IMR-90 (cell line): ENCODE measurements around the gene PRLR. TPM values are rescaled to one million over a fixed set of nuclear protein-coding genes. Genes with fewer than 3 reads are reported as not detected.

Experiments
- ATAC-seq: fragments of 200-7000 bp; cut with Tn5 transposase; 2 replicates; pipeline ENCODE4 v1.9.1; 2020; ENCODE audit warnings: low read depth, mild to moderate bottlenecking, moderate library complexity
- BruUV-seq: library from RNA; stranded (reverse); fragments of 400-500 nt; replicated peaks from 2 replicates; lab custom pipeline; 2021; lab: Mats Ljungman, UMichigan
- CTCF ChIA-PET: fragments of 300-600 bp; formaldehyde crosslinking; extraction: SDS; loops from one replicate; lab custom pipeline; 2021; ENCODE audit warnings: antibody characterized with exemption; lab: Yijun Ruan, JAX
- POLR2A ChIA-PET: fragments of 300-600 bp; sonication (Branson Sonifier 250); formaldehyde crosslinking; loops from one replicate; lab custom pipeline; 2022; ENCODE audit warnings: antibody characterized with exemption; ENCODE audit not compliant: unreplicated experiment; lab: Charles Lee
- DNase-seq: peaks from one replicate; pipeline ENCODE4 v3.0.0; 2013
- H2AFZ ChIP-seq: replicated peaks from 2 replicates; pipeline ENCODE3; 2013; ENCODE audit warnings: low read length, mild to moderate bottlenecking; ENCODE audit not compliant: poor library complexity
- H2AK5ac ChIP-seq: 2 replicates; pipeline ENCODE4 v1.6.1; 2013; ENCODE audit warnings: low read depth, low read length, inconsistent platforms
- H2AK9ac ChIP-seq: replicated peaks from 2 replicates; pipeline ENCODE3; 2013; ENCODE audit warnings: mild to moderate bottlenecking, low read depth, low read length, moderate library complexity; ENCODE audit not compliant: poor library complexity
- H2BK120ac ChIP-seq: 2 replicates; pipeline ENCODE4 v1.6.1; 2013; ENCODE audit warnings: low read depth, low read length, inconsistent platforms
- H2BK15ac ChIP-seq: 3 replicates; pipeline ENCODE4 v1.6.1; 2013; ENCODE audit warnings: low read depth, low read length, inconsistent platforms
- H2BK20ac ChIP-seq: 2 replicates; pipeline ENCODE4 v1.6.1; 2013; ENCODE audit warnings: low read depth, mild to moderate bottlenecking, inconsistent platforms, low read length, moderate library complexity
- H2BK5ac ChIP-seq: 2 replicates; pipeline ENCODE4 v1.6.1; 2013; ENCODE audit warnings: mild to moderate bottlenecking, low read depth, low read length, inconsistent platforms; ENCODE audit not compliant: poor library complexity, severe bottlenecking
- H3K14ac ChIP-seq: replicated peaks from 2 replicates; pipeline ENCODE4 v1.6.1; 2013; ENCODE audit warnings: low read depth, low read length, inconsistent platforms
- H3K18ac ChIP-seq: 2 replicates; pipeline ENCODE4 v1.6.1; 2013; ENCODE audit warnings: low read depth, low read length, control low read depth
- H3K23ac ChIP-seq: 2 replicates; pipeline ENCODE4 v1.6.1; 2013; ENCODE audit warnings: low read depth, low read length, inconsistent platforms
- H3K27ac ChIP-seq: 2 replicates; pipeline ENCODE4 v1.5.1; 2013; ENCODE audit warnings: mild to moderate bottlenecking, control low read depth, low read length; ENCODE audit not compliant: insufficient read depth
- H3K27me3 ChIP-seq: 2 replicates; pipeline ENCODE4 v1.6.1; 2013; ENCODE audit warnings: low read length; ENCODE audit not compliant: control insufficient read depth, insufficient read depth
- H3K36me3 ChIP-seq: 2 replicates; pipeline ENCODE4 v1.6.1; 2013; ENCODE audit warnings: low read length, mixed read lengths; ENCODE audit not compliant: control insufficient read depth, insufficient read depth
- H3K4ac ChIP-seq: 2 replicates; pipeline ENCODE4 v1.6.1; 2013; ENCODE audit warnings: low read depth, low read length, inconsistent platforms
- H3K4me1 ChIP-seq: 2 replicates; pipeline ENCODE4 v1.6.1; 2013; ENCODE audit warnings: low read length, mixed read lengths; ENCODE audit not compliant: control insufficient read depth, insufficient read depth
- H3K4me2 ChIP-seq: 2 replicates; pipeline ENCODE4 v1.6.1; 2013; ENCODE audit warnings: low read depth, mild to moderate bottlenecking, control low read depth, low read length, moderate library complexity
- H3K4me3 ChIP-seq: 2 replicates; pipeline ENCODE4 v1.5.1; 2013; ENCODE audit warnings: low read depth, mild to moderate bottlenecking, control low read depth, low read length, moderate library complexity; ENCODE audit not compliant: insufficient read depth
- H3K56ac ChIP-seq: 2 replicates; pipeline ENCODE4 v1.6.1; 2013; ENCODE audit warnings: low read length, inconsistent platforms; ENCODE audit not compliant: insufficient read depth; ENCODE audit errors: extremely low read depth
- H3K79me1 ChIP-seq, 2 experiments: 2 replicates each; pipeline ENCODE4 v1.6.1; 2013; ENCODE audit warnings: low read length in 2 of 2, inconsistent platforms in 1 of 2, low read depth in 1 of 2
- H3K9ac ChIP-seq: 2 replicates; pipeline ENCODE4 v1.6.1; 2013; ENCODE audit warnings: low read depth, low read length, control low read depth
- H3K9me1 ChIP-seq: 2 replicates; pipeline ENCODE4 v1.6.1; 2013; ENCODE audit warnings: low read length, inconsistent platforms; ENCODE audit not compliant: insufficient read depth
- H3K9me3 ChIP-seq: 2 replicates; pipeline ENCODE4 v1.6.1; 2013; ENCODE audit warnings: low read length; ENCODE audit not compliant: control insufficient read depth, insufficient read depth
- H4K20me1 ChIP-seq: 2 replicates; pipeline ENCODE4 v1.6.1; 2013; ENCODE audit warnings: low read length, inconsistent platforms; ENCODE audit not compliant: insufficient read depth
- H4K5ac ChIP-seq: 2 replicates; pipeline ENCODE4 v1.6.1; 2013; ENCODE audit warnings: mild to moderate bottlenecking, low read depth, low read length, control low read depth
- H4K8ac ChIP-seq, 2 experiments: 2 replicates each; pipeline ENCODE4 v1.6.1; 2013; ENCODE audit warnings: low read depth in 2 of 2, low read length in 2 of 2, control low read depth in 1 of 2, inconsistent platforms in 1 of 2
- H4K91ac ChIP-seq: 2 replicates; pipeline ENCODE4 v1.6.1; 2013; ENCODE audit warnings: low read depth, low read length, inconsistent platforms; ENCODE audit not compliant: insufficient read depth
- MAFK ChIP-seq: IDR thresholded peaks from 2 replicates; pipeline ENCODE4 v1.6.1; 2012; ENCODE audit warnings: low read depth, low read length, improper control_type of control experiment
- MAZ ChIP-seq: IDR thresholded peaks from 2 replicates; pipeline ENCODE4 v1.6.1; 2012; ENCODE audit warnings: low read depth, mild to moderate bottlenecking, low read length, improper control_type of control experiment, moderate library complexity, borderline replicate concordance
- RCOR1 ChIP-seq: IDR thresholded peaks from 2 replicates; pipeline ENCODE4 v1.6.1; 2012; ENCODE audit warnings: mild to moderate bottlenecking, low read length, improper control_type of control experiment; ENCODE audit not compliant: insufficient replicate concordance
- WGBS, 2 experiments: methylation state at CpG; one replicate each; pipeline versions ENCODE4 v1.1.5 to v1.1.7; 2013; ENCODE audit warnings: missing lambda C conversion rate in 2 of 2; ENCODE audit not compliant: insufficient read length in 1 of 2; ENCODE audit errors: extremely low coverage in 2 of 2; 5-methylcytosine and 5-hydroxymethylcytosine counted together
- dilution Hi-C: fragments of 300-500 bp; cut with HindIII; formaldehyde crosslinking; loops from one replicate; pipeline ENCODE4 v1.14.3; 2018; ENCODE audit warnings: low sequenced_read_pairs; ENCODE audit not compliant: unreplicated experiment
- in situ Hi-C: fragments of 300-500 bp; cut with MboI; formaldehyde crosslinking; loops from 3 replicates; pipeline ENCODE4 v1.14.3; 2019; ENCODE audit warnings: low sequenced_read_pairs, inconsistent platforms, mixed read lengths
- intact Hi-C: fragments of 100-400 bp; cut with micrococcal nuclease; formaldehyde crosslinking; loops from 2 replicates; pipeline ENCODE4 v1.10.0; 2022
- polyA plus RNA-seq, 3 experiments: library from polyadenylated mRNA; depleted of rRNA; stranded (reverse); fragments of >200 nt; gene quantifications; 2 replicates each; pipeline ENCODE4 v1.2.3, GENCODE V29; 2012; ENCODE audit warnings: low replicate concordance in 1 of 3
- total RNA-seq: library from RNA; depleted of rRNA; stranded (reverse); fragments of >200 nt; gene quantifications from 2 replicates; pipeline ENCODE4 v1.2.3, GENCODE V29; 2012

PRLR gene
- total and polyA plus RNA-seq, 2 of the 4 experiments (the other 2 are of a cell fraction), result 0.24 to 0.54 TPM

- Histone ChIP-seq H2AK5ac (no peak overlapping the region), H2BK15ac (no peak overlapping the region), H2AK9ac (no peak overlapping the region), H3K9me1 (no peaks in the 10 kb centered on the region; the same call in 1 of the 2 replicates), H3K36me3 (no peaks in the 10 kb centered on the region), H3K18ac (no peak overlapping the region), H3K9me3 (no peaks in the 10 kb centered on the region), H2BK5ac (no peak overlapping the region), H4K5ac (no peak overlapping the region), H3K9ac (no peak overlapping the region), H3K4me1 (no peaks in the 10 kb centered on the region), H3K27ac (no peak overlapping the region), H3K79me1 (no peaks in the 10 kb centered on the region), H4K8ac (no peak overlapping the region), H4K91ac (no peak overlapping the region), H3K56ac (no peak overlapping the region), H3K23ac (no peak overlapping the region), H2BK120ac (no peak overlapping the region), H2AFZ (no peak overlapping the region), H4K20me1 (no peaks in the 10 kb centered on the region), H3K27me3 (peaks cover 10% of the 10 kb centered on the region), H2BK20ac (no peak overlapping the region), H3K4ac (no peak overlapping the region), H3K4me3 (no peak overlapping the region), H3K14ac (no peak overlapping the region), H3K4me2 (no peak overlapping the region)
- no peak for DNase-seq
- WGBS, 2 experiments, result no CpG with 5 or more reads among the region's 1 CpG
- TF ChIP-seq MAZ (no peak), RCOR1 (no peak), MAFK (peak; percentile 92)
- ATAC-seq, result no peak
- no TSS peak for BruUV-seq
- POLR2A ChIA-PET, result no interaction called here
- in situ Hi-C loops (loop anchor here (25.0 kb wide), 1 partner anchor 515 kb away; the partner anchor contains the start of gene SPEF2), intact Hi-C loops (no loop called here), dilution Hi-C loops (no loop called here)
- CTCF ChIA-PET, result no interaction called here
Observed at GRCh38 chr5:35096932-35097331, 133.4 kb downstream of the PRLR start.
